ENCODE measurements around the gene TECPR2. TPM values are rescaled to one million over a fixed set of nuclear protein-coding genes. Genes with fewer than 3 reads are reported as not detected.
A peak's percentile ranks its signal among the peaks of the same experiment; 100 is the strongest.

Gene TECPR2
- total and polyA plus RNA-seq, 2 of the 13 experiments (the other 11 are each of a cell fraction or from before 2014, with no cell fraction given) = 3.5 to 5.7 TPM

DNA sequence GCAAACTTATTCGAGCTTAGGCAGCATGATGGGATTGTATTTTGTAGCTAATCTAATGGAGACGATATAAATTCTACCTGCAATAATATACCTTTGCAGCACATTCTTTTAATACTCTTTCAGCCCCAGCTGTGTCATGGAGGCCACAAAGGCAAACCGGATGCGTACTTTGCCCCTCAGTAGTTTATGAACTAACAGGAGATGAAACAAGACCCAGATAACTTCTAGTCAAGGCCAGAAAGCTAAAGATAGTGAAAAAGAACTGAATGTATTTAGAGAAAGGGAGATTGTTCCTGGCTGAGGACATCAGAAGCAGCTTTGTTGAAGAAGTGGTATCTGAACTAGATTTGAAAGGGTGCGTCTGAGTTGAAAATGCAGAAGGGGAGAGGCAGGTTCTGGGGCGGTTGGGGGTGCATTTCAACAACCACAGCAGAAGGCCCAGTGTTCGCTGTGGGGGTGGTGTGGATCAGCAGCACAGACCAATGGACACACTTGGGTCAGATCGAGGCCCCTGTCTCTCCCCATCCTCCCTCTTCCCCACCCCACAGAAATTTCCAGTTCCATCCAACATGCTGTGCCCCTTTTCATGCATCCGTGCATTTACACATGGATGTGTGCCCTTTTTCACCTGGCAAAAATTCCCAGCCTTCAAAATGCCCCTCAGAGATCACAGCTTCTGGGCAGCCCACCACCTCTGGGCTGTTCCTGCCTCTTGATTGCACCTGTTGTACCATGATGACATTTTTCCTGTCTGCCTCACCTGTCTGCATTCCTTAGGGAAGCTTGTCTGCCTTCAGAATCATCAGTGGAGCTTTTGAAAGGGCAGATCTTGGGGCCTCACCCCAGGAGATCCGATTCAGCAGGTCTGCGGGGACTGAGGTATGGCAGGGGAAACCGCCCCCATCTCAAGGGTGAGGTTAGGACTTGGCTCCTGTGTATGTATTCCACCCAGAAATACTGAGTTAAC lies 41.0 kb upstream of the TECPR2 start (continued):
- TF ChIP-seq, protein P1, sequence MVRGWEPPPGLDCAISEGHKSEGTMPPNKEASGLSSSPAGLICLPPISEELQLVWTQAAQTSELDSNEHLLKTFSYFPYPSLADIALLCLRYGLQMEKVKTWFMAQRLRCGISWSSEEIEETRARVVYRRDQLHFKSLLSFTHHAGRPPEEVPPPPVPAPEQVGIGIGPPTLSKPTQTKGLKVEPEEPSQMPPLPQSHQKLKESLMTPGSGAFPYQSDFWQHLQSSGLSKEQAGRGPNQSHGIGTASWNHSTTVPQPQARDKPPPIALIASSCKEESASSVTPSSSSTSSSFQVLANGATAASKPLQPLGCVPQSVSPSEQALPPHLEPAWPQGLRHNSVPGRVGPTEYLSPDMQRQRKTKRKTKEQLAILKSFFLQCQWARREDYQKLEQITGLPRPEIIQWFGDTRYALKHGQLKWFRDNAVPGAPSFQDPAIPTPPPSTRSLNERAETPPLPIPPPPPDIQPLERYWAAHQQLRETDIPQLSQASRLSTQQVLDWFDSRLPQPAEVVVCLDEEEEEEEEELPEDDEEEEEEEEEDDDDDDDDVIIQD (CRISPR knock-in tag; IDR thresholded peaks at IDR 0.05; ENCODE audit: low read depth) = 0 out of 2 replicates have a peak, but pooled peaks have one; percentile 5
- TF ChIP-seq, protein P2, sequence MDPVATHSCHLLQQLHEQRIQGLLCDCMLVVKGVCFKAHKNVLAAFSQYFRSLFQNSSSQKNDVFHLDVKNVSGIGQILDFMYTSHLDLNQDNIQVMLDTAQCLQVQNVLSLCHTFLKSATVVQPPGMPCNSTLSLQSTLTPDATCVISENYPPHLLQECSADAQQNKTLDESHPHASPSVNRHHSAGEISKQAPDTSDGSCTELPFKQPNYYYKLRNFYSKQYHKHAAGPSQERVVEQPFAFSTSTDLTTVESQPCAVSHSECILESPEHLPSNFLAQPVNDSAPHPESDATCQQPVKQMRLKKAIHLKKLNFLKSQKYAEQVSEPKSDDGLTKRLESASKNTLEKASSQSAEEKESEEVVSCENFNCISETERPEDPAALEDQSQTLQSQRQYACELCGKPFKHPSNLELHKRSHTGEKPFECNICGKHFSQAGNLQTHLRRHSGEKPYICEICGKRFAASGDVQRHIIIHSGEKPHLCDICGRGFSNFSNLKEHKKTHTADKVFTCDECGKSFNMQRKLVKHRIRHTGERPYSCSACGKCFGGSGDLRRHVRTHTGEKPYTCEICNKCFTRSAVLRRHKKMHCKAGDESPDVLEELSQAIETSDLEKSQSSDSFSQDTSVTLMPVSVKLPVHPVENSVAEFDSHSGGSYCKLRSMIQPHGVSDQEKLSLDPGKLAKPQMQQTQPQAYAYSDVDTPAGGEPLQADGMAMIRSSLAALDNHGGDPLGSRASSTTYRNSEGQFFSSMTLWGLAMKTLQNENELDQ (CRISPR knock-in tag; IDR thresholded peaks at IDR 0.05; ENCODE audit: borderline replicate concordance) = no peak
- no peak for TF ChIP-seq MXI1 (IDR thresholded peaks at IDR 0.05; ENCODE audit: borderline replicate concordance, low read depth, low read length)
- TF ChIP-seq MIER3 (CRISPR knock-in tag; IDR thresholded peaks at IDR 0.05; ENCODE audit: borderline replicate concordance) = no peak
- TF ChIP-seq ZNF530 (CRISPR knock-in tag; IDR thresholded peaks at IDR 0.05; ENCODE audit: low read depth) = no peak
- TF ChIP-seq TOE1 (CRISPR knock-in tag; IDR thresholded peaks at IDR 0.05) = no peak
- TF ChIP-seq CBX1 (IDR thresholded peaks at IDR 0.05; ENCODE audit: low read depth) = peak; percentile 35
- no peak for TF ChIP-seq ZNF652 (CRISPR knock-in tag; IDR thresholded peaks at IDR 0.05; ENCODE audit: borderline replicate concordance, low read depth)
- peak; percentile 85 for TF ChIP-seq ASH2L (IDR thresholded peaks at IDR 0.05; ENCODE audit: insufficient read length, low read depth, low read length)
- peak; percentile 71; the same call in 1 of the 2 replicates for TF ChIP-seq SIX1 (CRISPR knock-in tag; IDR thresholded peaks at IDR 0.05; ENCODE audit: borderline replicate concordance)
- 0 out of 2 replicates have a peak, but pooled peaks have one; percentile 23 for TF ChIP-seq ZNF329 (CRISPR knock-in tag; IDR thresholded peaks at IDR 0.05; ENCODE audit: low read depth)
- no peak; the same call in 1 of the 2 replicates for TF ChIP-seq DPF2 (CRISPR knock-in tag; IDR thresholded peaks at IDR 0.05; ENCODE audit: borderline replicate concordance, low read depth)
- TF ChIP-seq, protein P3, sequence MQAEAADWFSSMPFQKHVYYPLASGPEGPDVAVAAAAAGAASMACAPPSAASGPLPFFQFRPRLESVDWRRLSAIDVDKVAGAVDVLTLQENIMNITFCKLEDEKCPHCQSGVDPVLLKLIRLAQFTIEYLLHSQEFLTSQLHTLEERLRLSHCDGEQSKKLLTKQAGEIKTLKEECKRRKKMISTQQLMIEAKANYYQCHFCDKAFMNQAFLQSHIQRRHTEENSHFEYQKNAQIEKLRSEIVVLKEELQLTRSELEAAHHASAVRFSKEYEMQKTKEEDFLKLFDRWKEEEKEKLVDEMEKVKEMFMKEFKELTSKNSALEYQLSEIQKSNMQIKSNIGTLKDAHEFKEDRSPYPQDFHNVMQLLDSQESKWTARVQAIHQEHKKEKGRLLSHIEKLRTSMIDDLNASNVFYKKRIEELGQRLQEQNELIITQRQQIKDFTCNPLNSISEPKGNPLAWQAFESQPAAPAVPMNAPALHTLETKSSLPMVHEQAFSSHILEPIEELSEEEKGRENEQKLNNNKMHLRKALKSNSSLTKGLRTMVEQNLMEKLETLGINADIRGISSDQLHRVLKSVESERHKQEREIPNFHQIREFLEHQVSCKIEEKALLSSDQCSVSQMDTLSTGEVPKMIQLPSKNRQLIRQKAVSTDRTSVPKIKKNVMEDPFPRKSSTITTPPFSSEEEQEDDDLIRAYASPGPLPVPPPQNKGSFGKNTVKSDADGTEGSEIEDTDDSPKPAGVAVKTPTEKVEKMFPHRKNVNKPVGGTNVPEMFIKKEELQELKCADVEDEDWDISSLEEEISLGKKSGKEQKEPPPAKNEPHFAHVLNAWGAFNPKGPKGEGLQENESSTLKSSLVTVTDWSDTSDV (CRISPR knock-in tag; IDR thresholded peaks at IDR 0.05) = no peak
- no peak for TF ChIP-seq YEATS2 (CRISPR knock-in tag; IDR thresholded peaks at IDR 0.05; ENCODE audit: borderline replicate concordance)
- TF ChIP-seq THAP11 (CRISPR knock-in tag; IDR thresholded peaks at IDR 0.05) = peak; percentile 12; the same call in 1 of the 2 replicates
- no peak; the same call in 1 of the 2 replicates for TF ChIP-seq NR2F6 (IDR thresholded peaks at IDR 0.05)
- TF ChIP-seq NR2F6 (CRISPR knock-in tag; IDR thresholded peaks at IDR 0.05) = peak; percentile 45; the same call in 1 of the 2 replicates
- TF ChIP-seq PRMT3 (CRISPR knock-in tag; IDR thresholded peaks at IDR 0.05; ENCODE audit: borderline replicate concordance, low read depth) = no peak
- no peak for TF ChIP-seq JUND (CRISPR knock-in tag; IDR thresholded peaks at IDR 0.05)
- no peak for TF ChIP-seq ZNF33B (CRISPR knock-in tag; IDR thresholded peaks at IDR 0.05)
- peak; percentile 32 for TF ChIP-seq ZFY (CRISPR knock-in tag; IDR thresholded peaks at IDR 0.05)
- TF ChIP-seq REPIN1 (CRISPR knock-in tag; IDR thresholded peaks at IDR 0.05; ENCODE audit: borderline replicate concordance, low read depth) = no peak
- TF ChIP-seq, protein P4, sequence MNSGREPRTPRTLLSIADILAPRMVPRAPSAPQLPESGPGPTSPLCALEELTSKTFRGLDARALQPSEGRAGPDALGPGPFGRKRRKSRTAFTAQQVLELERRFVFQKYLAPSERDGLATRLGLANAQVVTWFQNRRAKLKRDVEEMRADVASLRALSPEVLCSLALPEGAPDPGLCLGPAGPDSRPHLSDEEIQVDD (CRISPR knock-in tag; IDR thresholded peaks at IDR 0.05; ENCODE audit: borderline replicate concordance) = no peak
